ENCODE data around the gene EIF4E1B.

DNA sequence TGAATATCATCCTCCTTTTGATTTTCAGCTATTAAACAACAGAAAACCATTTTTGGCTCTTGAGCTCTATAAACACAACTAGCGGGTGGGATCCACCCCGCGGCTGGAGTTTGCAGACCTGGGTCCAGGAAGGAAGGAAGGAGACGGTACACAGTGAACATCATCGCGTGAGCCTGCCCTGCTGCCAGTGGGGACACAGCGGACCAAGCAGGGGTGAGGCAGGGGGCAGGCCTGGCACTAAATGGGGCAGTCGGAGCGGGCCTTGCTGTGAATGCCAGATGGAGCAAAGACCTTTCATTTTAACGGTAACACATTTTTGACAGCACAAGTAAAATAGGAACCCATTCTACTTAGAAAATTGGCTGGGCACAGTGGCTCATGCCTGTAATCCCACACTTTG is 31.2 kb downstream of the EIF4E1B start:
- TF ChIP-seq MAFK (IDR thresholded peaks at IDR 0.05; ENCODE audit: partially characterized antibody) (no peak), SREBF2 (IDR thresholded peaks at IDR 0.05) (no peak), JUNB (IDR thresholded peaks at IDR 0.05) (no peak), EP300 (IDR thresholded peaks at IDR 0.05) (no peak), POLR2A (IDR thresholded peaks at IDR 0.05; ENCODE audit: low read length) (no peak), CBX2 (IDR thresholded peaks at IDR 0.05; ENCODE audit: borderline replicate concordance, low read depth) (no peak), MYC (IDR thresholded peaks at IDR 0.05; ENCODE audit: borderline replicate concordance, low read length) (no peak), RAD21 (conservative IDR thresholded peaks at IDR 0.05 in 1 of 2, IDR thresholded peaks at IDR 0.05 in 1 of 2) (no peak), ESRRA (IDR thresholded peaks at IDR 0.05; ENCODE audit: borderline replicate concordance, low read length) (no peak), CHD4 (IDR thresholded peaks at IDR 0.05; ENCODE audit: borderline replicate concordance) (no peak)
- TF ChIP-seq, protein P1, sequence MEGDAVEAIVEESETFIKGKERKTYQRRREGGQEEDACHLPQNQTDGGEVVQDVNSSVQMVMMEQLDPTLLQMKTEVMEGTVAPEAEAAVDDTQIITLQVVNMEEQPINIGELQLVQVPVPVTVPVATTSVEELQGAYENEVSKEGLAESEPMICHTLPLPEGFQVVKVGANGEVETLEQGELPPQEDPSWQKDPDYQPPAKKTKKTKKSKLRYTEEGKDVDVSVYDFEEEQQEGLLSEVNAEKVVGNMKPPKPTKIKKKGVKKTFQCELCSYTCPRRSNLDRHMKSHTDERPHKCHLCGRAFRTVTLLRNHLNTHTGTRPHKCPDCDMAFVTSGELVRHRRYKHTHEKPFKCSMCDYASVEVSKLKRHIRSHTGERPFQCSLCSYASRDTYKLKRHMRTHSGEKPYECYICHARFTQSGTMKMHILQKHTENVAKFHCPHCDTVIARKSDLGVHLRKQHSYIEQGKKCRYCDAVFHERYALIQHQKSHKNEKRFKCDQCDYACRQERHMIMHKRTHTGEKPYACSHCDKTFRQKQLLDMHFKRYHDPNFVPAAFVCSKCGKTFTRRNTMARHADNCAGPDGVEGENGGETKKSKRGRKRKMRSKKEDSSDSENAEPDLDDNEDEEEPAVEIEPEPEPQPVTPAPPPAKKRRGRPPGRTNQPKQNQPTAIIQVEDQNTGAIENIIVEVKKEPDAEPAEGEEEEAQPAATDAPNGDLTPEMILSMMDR (IDR thresholded peaks at IDR 0.05), result no peak
- TF ChIP-seq, protein P2, sequence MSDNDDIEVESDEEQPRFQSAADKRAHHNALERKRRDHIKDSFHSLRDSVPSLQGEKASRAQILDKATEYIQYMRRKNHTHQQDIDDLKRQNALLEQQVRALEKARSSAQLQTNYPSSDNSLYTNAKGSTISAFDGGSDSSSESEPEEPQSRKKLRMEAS (IDR thresholded peaks at IDR 0.05), result no peak
